Hematopoietic multipotent progenitor cell (in vitro differentiated cells): Measurements from ENCODE around the gene ABCD3. TPM values are rescaled to one million over a fixed set of nuclear protein-coding genes. Genes with fewer than 3 reads are reported as not detected.

Source experiments
- total RNA-seq: library from RNA; depleted of rRNA; stranded (reverse); fragments of >200 nt; gene quantifications from one replicate; pipeline ENCODE4 v1.2.3, GENCODE V29; 2012

Gene ABCD3
- total RNA-seq, 1 donor: 5.7 TPM

Other genes with a start within 250 kb of the ABCD3 start
- gene ARHGAP29, start 180.8 kb upstream of the ABCD3 start, total RNA-seq: 0.27 TPM
- 0.27 TPM for gene F3, start 123.4 kb downstream of the ABCD3 start, total RNA-seq